Ovary (tissue), 10 donors: ENCODE data around the gene GOLGA2. TPM values are rescaled to one million over a fixed set of nuclear protein-coding genes. Genes with fewer than 3 reads are reported as not detected.
A peak's percentile ranks its signal among the peaks of the same experiment; 100 is the strongest.

ENCODE experiments used
- DNase-seq, 5 donors: peaks; one replicate each; pipeline ENCODE4 v3.0.0-alpha.2; 2019 to 2020
- H3K27ac ChIP-seq, 2 donors: fragments of 200-600 bp; one replicate each; pipeline versions ENCODE4 v1.5.1 to v1.8.0; 2019 to 2022
- H3K27me3 ChIP-seq: fragments of 200-600 bp; one replicate; pipeline ENCODE4 v1.8.0; 2022
- H3K36me3 ChIP-seq: fragments of 200-600 bp; sonication (generic); one replicate; pipeline ENCODE4 v1.5.1; 2019
- H3K4me1 ChIP-seq: one replicate; pipeline ENCODE4 v1.8.1; 2013; ENCODE audit warnings: mild to moderate bottlenecking, moderate library complexity; ENCODE audit not compliant: insufficient read depth
- H3K4me3 ChIP-seq: fragments of 200-600 bp; sonication (generic); one replicate; pipeline ENCODE4 v1.5.1; 2017
- H3K9me3 ChIP-seq, 2 donors: fragments of 200-600 bp in 1 of 2; sonication (generic) in 1 of 2; one replicate each; pipeline versions ENCODE4 v1.5.1 to v1.8.1; 2013 to 2019; ENCODE audit warnings: mild to moderate bottlenecking in 1 of 2, moderate library complexity in 1 of 2
- EP300 ChIP-seq: sonication (generic); formaldehyde crosslinking; IDR thresholded peaks from one replicate; pipeline ENCODE4 v1.6.1; 2017; ENCODE audit warnings: antibody characterized with exemption
- POLR2A ChIP-seq: fragments of 450-650 bp; IDR thresholded peaks from one replicate; pipeline ENCODE4 v1.6.1; 2017; ENCODE audit warnings: antibody characterized with exemption, mild to moderate bottlenecking, moderate library complexity
- WGBS, 3 donors: extraction: QIAGEN DNeasy Blood & Tissue Kit in 1 of 3; methylation state at CpG; one replicate each; pipeline versions ENCODE4 v1.1.5 to v1.1.7; 2013 to 2017; 5-methylcytosine and 5-hydroxymethylcytosine counted together
- intact Hi-C, 4 donors: fragments of 100-400 bp; cut with DNase I; formaldehyde crosslinking; loops; one replicate each; pipeline versions ENCODE4 v1.11.0 to v1.15.1; 2022 to 2023
- long read RNA-seq, 3 donors: library from polyadenylated mRNA in 2 of 3; unstranded in 2 of 3; transcript quantifications; one replicate each; pipeline ENCODE4 v2.0.0 and lab custom pipeline, GENCODE V29; 2021 to 2026
- polyA plus RNA-seq, 2 donors: library from polyadenylated mRNA; stranded (reverse); fragments of 200-250 nt in 1 of 2; fragments of 350-450 nt in 1 of 2; fragmentation: Illumina TruSeq in 1 of 2; extraction: RNeasy Lipid Tissue Mini Kit (QIAGEN cat#74804) in 1 of 2; gene quantifications; one replicate each; pipeline ENCODE4 v1.2.3, GENCODE V29; 2013 to 2014
- total RNA-seq, 7 donors: library from RNA; depleted of rRNA in 2 of 7; stranded (reverse); fragments of >200 nt in 2 of 7; fragmentation: NEBNext Ultra II Directional in 3 of 7; extraction: Animal tissue kit (Norgen Biotek cat#: 25700) in 3 of 7; gene quantifications; one replicate each; pipeline versions ENCODE4 v1.1.0 to v1.2.4, GENCODE V29; 2016 to 2023
- TF ChIP-seq, protein P1 (sequence below), 3 donors: fragments of 450-650 bp in 2 of 3; fragments of 200-600 bp in 1 of 3; IDR thresholded peaks; one replicate each; pipeline versions ENCODE4 v1.5.1 to v1.8.0; 2016 to 2022; ENCODE audit warnings: antibody characterized with exemption in 3 of 3, mild to moderate bottlenecking in 1 of 3
- donor health status: DM: no; HTN: no; CAD: no; lungs with moderate emphysema.
- donor health status: DM: no; HTN: no; CAD: no.
- donor health status: Bipolar disorder and iron deficiency.
- donor health status: DM: yes; HTN: yes; CAD: no.
- donor health status: DM: no; HTN: no; CAD: no.
- donor health status: DM: yes; HTN: yes; CAD: no.

GOLGA2 gene, protein sequence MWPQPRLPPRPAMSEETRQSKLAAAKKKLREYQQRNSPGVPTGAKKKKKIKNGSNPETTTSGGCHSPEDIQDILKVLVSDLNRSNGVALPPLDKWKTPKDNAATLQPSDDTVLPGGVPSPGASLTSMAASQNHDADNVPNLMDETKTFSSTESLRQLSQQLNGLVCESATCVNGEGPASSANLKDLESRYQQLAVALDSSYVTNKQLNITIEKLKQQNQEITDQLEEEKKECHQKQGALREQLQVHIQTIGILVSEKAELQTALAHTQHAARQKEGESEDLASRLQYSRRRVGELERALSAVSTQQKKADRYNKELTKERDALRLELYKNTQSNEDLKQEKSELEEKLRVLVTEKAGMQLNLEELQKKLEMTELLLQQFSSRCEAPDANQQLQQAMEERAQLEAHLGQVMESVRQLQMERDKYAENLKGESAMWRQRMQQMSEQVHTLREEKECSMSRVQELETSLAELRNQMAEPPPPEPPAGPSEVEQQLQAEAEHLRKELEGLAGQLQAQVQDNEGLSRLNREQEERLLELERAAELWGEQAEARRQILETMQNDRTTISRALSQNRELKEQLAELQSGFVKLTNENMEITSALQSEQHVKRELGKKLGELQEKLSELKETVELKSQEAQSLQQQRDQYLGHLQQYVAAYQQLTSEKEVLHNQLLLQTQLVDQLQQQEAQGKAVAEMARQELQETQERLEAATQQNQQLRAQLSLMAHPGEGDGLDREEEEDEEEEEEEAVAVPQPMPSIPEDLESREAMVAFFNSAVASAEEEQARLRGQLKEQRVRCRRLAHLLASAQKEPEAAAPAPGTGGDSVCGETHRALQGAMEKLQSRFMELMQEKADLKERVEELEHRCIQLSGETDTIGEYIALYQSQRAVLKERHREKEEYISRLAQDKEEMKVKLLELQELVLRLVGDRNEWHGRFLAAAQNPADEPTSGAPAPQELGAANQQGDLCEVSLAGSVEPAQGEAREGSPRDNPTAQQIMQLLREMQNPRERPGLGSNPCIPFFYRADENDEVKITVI
- total RNA-seq, result 100 to 1,000 TPM in 4 of 7 donors, 10 to 100 TPM in 3; 53.2 to 117 (median 107) TPM
- 100 to 1,000 TPM in 1 of 2 donors, 10 to 100 TPM in 1; 63.7 to 114 TPM for polyA plus RNA-seq
- long read RNA-seq, donor 1, transcript GOLGA2-210 (2 exons, 428 nt), result major isoform, 9 of 45 reads
- long read RNA-seq, donor 1, partial matches to known transcripts, result 19 of 45 reads
- long read RNA-seq, donor 1, other reads (novel, unspliced or antisense), result 17 of 45 reads
- long read RNA-seq, donor 2, full-length matches to known transcripts, result 4 of 214 reads
- long read RNA-seq, donor 2, partial matches to known transcripts, result 193 of 214 reads
- long read RNA-seq, donor 2, other reads (novel, unspliced or antisense), result 17 of 214 reads
- long read RNA-seq, donor 3, partial matches to known transcripts, result 12 of 49 reads
- long read RNA-seq, donor 3, other reads (novel, unspliced or antisense), result 36 of 49 reads

DNA sequence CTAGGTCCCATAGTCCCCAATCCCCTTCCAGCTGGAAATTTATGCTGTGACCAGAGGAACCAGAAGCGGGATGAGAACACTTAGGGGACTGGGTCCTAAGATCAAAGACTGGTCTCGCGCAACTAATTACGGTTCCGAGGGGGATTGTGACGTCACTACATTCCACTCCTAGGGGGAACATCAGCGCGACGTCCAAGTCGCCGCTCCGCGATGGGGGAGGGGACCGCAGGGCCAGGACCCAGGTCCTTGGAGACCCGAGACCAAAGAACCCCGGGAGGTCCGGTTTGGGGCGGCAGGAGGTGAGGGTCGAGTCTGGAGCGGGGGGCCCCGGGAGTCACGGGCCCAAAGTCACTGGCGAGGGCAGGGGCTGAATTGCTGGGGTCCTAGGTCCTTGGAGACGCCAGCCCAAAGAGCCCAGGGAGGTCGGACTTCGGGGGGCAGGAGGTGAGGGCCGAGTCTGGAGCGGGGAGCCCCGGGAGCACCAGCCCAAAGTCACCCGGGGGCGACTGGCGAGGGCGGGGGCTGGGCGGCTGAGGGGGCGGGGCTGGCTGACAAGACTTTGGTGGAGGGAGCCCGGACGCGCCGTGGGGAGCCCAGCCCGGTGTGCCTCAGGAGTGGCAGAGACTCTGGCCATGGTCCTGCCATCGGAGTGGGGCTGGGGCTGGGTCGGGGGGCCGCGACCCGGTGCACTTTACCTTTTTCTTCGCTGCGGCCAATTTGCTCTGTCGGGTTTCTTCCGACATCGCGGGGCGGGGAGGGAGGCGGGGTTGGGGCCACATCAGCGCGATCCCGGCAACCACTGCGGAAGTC is at the start of gene GOLGA2:
GOLGA2 (minus strand) TSS at position 810 of the 810 bp plus-strand sequence; CDS start at position 779, 31 bp downstream.
- Histone ChIP-seq H3K27ac (peak within 1 kb of the TSS; percentile 62 to 85), H3K9me3 (no peaks in the 10 kb centered on the region), H3K4me1 (peaks cover 5% of the 10 kb centered on the region), H3K36me3 (no peaks in the 10 kb centered on the region), H3K4me3 (peak within 1 kb of the TSS; percentile 93), H3K27me3 (no peaks in the 10 kb centered on the region)
- intact Hi-C loops, result loop anchor here in 1 of 4 donors (5.0 kb wide), 1 partner anchor 47 kb away; the partner anchor contains the start of genes COQ4 and TRUB2
- 0 to 1% (median 1%) methylated on average over 35 to 57 of the region's 57 CpGs for WGBS, 3 donors
- no peak for TF ChIP-seq EP300
- TF ChIP-seq, protein P1, sequence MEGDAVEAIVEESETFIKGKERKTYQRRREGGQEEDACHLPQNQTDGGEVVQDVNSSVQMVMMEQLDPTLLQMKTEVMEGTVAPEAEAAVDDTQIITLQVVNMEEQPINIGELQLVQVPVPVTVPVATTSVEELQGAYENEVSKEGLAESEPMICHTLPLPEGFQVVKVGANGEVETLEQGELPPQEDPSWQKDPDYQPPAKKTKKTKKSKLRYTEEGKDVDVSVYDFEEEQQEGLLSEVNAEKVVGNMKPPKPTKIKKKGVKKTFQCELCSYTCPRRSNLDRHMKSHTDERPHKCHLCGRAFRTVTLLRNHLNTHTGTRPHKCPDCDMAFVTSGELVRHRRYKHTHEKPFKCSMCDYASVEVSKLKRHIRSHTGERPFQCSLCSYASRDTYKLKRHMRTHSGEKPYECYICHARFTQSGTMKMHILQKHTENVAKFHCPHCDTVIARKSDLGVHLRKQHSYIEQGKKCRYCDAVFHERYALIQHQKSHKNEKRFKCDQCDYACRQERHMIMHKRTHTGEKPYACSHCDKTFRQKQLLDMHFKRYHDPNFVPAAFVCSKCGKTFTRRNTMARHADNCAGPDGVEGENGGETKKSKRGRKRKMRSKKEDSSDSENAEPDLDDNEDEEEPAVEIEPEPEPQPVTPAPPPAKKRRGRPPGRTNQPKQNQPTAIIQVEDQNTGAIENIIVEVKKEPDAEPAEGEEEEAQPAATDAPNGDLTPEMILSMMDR (IDR thresholded peaks at IDR 0.05), result no peak
- TF ChIP-seq POLR2A, result no peak
- DNase-seq, result peak in 3 of 5 donors; percentile 58 to 75 (median 73)

DNA sequence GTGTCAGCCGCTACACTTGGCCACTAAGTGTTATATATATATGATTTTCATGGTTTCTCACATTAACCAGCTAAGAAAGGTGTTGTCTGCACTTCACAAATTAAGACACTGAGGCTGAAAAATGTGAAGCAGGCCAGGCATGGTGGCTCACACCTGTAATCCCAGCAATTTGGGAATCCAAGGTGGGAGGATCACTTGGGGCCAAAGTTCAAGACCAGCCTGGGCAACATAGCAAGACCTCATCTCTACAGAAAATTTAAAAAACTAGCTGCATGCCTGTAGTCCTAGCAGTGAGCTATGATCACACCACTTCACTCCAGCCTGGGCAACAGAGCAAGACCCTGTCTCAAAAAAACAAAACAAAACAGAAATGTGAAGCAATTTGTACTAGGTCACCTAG is 48.6 kb upstream of the GOLGA2 start:
- Histone ChIP-seq H3K9me3 (no peaks in the 10 kb centered on the region), H3K4me1 (peaks cover 8% of the 10 kb centered on the region), H3K27me3 (no peaks in the 10 kb centered on the region), H3K4me3 (no peak overlapping the region), H3K27ac (no peak overlapping the region), H3K36me3 (no peaks in the 10 kb centered on the region)
- intact Hi-C loops, result loop anchor here in 1 of 4 donors (5.0 kb wide), 1 partner anchor 47 kb away; the partner anchor contains the start of genes GOLGA2 and SWI5
- DNase-seq, result no peak
- 79 to 95% (median 83%) methylated on average over 1 of the region's 1 CpG for WGBS, 3 donors
- TF ChIP-seq EP300, result no peak
- TF ChIP-seq POLR2A, result no peak
- TF ChIP-seq, protein P1 (IDR thresholded peaks at IDR 0.05), result no peak

DNA sequence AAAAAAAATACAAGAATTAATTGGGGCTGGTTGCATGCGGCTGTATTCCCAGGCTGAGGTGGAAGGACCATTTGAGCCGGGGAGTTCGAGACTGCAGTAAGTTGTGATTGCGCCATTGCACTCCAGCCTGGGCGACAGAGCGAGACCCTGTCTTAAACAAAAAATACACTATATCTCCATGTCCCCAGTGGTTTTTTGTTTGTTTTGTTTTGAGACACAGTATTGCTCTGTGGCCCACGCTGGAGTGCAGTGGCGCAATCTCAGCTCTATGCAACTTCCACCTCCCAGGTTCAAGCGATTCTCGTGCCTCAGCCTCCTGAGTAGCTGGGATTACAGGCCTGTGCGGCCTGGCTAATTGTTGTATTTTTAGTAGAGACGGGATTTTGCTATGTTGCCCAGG is 48.0 kb upstream of the GOLGA2 start:
- WGBS, 3 donors, result 83 to 86% (median 84%) methylated on average over 12 of the region's 12 CpGs
- intact Hi-C loops, result loop anchor here in 1 of 4 donors (5.0 kb wide), 1 partner anchor 46 kb away; the partner anchor contains the start of genes GOLGA2 and SWI5
- Histone ChIP-seq H3K9me3 (no peaks in the 10 kb centered on the region), H3K27ac (no peak overlapping the region), H3K36me3 (no peaks in the 10 kb centered on the region), H3K27me3 (no peaks in the 10 kb centered on the region), H3K4me1 (peaks cover 8% of the 10 kb centered on the region), H3K4me3 (peak overlapping the region; percentile 86)
- no peak for DNase-seq
- no peak for TF ChIP-seq EP300
- TF ChIP-seq POLR2A, result no peak
- TF ChIP-seq, protein P1 (IDR thresholded peaks at IDR 0.05), result no peak
